ENCODE data around the gene IL15RA.

Gene IL15RA

DNA sequence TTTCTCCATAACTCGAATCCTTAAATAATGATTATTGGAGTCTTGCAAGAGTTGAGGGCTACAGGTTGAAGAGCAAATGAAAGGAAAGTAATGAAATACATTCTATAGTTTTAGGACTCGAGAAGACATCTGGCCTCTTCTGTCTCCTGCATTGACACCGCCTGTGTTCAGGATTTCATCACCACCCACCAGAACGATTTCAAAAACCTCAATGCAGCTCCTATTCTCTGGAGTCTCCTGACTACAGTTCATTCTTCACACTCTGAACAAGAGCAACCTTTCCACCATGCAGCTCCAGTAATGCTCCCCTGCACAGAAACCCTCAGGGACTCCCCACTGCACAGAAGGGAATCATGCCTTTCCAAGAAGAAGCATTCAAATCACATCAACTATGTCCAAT is 5.5 kb downstream of the IL15RA start:
- Histone ChIP-seq H3K27ac (no peak overlapping the region), H3K9ac (no peak overlapping the region), H3K36me3 (ENCODE audit: control insufficient read depth, insufficient read depth, low read length) (no peaks in the 10 kb centered on the region), H3K27me3 (ENCODE audit: control insufficient read depth, insufficient read depth, low read length) (no peaks in the 10 kb centered on the region), H2AFZ (no peak overlapping the region), H3K4me3 (ENCODE audit: low read depth, low read length) (no peak overlapping the region), H3K4me2 (ENCODE audit: low read length) (no peak overlapping the region), H3K4me1 (no peaks in the 10 kb centered on the region), H3K79me2 (no peaks in the 10 kb centered on the region), H3K9me3 (ENCODE audit: control insufficient read depth, low read length) (no peaks in the 10 kb centered on the region)
- TF ChIP-seq, protein P1, sequence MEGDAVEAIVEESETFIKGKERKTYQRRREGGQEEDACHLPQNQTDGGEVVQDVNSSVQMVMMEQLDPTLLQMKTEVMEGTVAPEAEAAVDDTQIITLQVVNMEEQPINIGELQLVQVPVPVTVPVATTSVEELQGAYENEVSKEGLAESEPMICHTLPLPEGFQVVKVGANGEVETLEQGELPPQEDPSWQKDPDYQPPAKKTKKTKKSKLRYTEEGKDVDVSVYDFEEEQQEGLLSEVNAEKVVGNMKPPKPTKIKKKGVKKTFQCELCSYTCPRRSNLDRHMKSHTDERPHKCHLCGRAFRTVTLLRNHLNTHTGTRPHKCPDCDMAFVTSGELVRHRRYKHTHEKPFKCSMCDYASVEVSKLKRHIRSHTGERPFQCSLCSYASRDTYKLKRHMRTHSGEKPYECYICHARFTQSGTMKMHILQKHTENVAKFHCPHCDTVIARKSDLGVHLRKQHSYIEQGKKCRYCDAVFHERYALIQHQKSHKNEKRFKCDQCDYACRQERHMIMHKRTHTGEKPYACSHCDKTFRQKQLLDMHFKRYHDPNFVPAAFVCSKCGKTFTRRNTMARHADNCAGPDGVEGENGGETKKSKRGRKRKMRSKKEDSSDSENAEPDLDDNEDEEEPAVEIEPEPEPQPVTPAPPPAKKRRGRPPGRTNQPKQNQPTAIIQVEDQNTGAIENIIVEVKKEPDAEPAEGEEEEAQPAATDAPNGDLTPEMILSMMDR (IDR thresholded peaks at IDR 0.05) = no peak

DNA sequence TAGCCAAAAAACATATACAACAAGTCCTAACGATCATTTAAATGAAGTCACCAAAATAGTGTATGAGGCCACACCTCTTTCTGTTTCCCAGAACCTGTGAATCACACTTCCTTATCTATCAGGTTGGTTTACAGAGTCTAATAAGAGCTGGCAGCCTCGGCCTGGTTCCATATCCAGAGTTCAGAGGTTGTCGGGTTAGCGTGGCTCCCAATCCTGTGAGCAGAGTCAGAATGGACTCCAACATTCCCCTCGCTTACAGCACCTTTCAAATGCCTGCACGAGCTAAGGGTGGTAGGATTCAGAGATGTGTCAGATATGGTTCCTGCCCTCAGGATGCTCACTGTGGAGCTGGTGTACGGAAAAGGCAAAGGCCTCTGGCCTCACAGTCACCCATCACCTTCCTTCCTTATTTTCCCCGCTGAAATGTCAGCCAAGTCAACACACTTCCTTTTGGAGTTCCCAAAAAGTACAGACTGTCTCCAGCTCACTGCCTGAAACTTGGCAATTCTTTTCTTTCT is 6.0 kb downstream of the IL15RA start:
- Histone ChIP-seq H3K9me3 (ENCODE audit: control insufficient read depth, low read length) (no peaks in the 10 kb centered on the region), H2AFZ (no peak overlapping the region), H3K4me3 (ENCODE audit: low read depth, low read length) (no peak overlapping the region), H3K27ac (peak overlapping the region; percentile 13), H3K79me2 (no peaks in the 10 kb centered on the region), H3K36me3 (ENCODE audit: control insufficient read depth, insufficient read depth, low read length) (no peaks in the 10 kb centered on the region), H3K4me1 (no peaks in the 10 kb centered on the region), H3K4me2 (ENCODE audit: low read length) (no peak overlapping the region), H3K9ac (no peak overlapping the region), H3K27me3 (ENCODE audit: control insufficient read depth, insufficient read depth, low read length) (no peaks in the 10 kb centered on the region)
- TF ChIP-seq, protein P1 (IDR thresholded peaks at IDR 0.05) = no peak

DNA sequence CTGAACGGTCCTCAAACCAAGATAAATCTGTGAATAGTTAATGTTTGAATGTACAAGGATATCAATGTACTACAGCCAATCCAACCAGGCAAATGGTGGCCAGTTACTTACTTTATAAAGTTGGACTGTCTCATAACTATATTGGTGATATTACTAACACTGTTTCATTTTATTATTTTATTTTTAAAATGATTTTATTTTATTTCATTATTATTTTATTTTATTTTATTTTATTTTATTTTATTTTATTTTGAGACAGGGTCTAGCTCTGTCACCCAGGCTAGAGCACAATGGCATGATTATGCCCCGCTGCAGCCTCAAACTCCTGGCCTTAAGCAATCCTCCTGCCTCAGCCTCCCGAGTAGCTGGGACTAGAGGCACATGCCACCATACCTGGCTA is 6.8 kb downstream of the IL15RA start:
- no peak overlapping the region for H3K9ac ChIP-seq
- H3K27ac ChIP-seq = no peak overlapping the region
- no peak overlapping the region for H2AFZ ChIP-seq
- H3K4me3 ChIP-seq (ENCODE audit: low read depth, low read length) = no peak overlapping the region
- H3K27me3 ChIP-seq (ENCODE audit: control insufficient read depth, insufficient read depth, low read length) = no peaks in the 10 kb centered on the region
- H3K4me1 ChIP-seq = no peaks in the 10 kb centered on the region
- no peaks in the 10 kb centered on the region for H3K36me3 ChIP-seq (ENCODE audit: control insufficient read depth, insufficient read depth, low read length)
- TF ChIP-seq, protein P1 (IDR thresholded peaks at IDR 0.05) = no peak
- H3K79me2 ChIP-seq = no peaks in the 10 kb centered on the region
- no peaks in the 10 kb centered on the region for H3K9me3 ChIP-seq (ENCODE audit: control insufficient read depth, low read length)
- H3K4me2 ChIP-seq (ENCODE audit: low read length) = no peak overlapping the region

DNA sequence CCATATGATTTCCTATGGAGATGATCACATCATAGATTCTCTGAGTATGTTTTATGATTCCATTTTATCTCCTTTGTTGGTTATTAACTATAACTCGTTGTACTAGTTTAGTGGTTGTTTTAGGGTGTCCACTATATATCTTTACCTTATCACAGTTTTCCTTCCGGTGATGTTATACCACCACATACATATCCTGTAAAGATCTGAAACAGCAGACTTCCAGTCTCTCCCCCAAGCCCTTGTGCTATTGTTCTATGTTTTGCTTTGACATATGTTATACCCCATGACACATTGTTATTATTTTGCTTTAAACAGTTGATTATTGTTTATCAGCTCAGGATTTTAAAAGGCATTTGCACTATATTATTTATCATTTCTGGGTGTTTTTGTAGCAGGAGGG is 7.3 kb downstream of the IL15RA start:
- TF ChIP-seq, protein P1 (IDR thresholded peaks at IDR 0.05) = no peak
- Histone ChIP-seq H3K27ac (no peak overlapping the region), H3K4me3 (ENCODE audit: low read depth, low read length) (no peak overlapping the region), H3K9me3 (ENCODE audit: control insufficient read depth, low read length) (no peaks in the 10 kb centered on the region), H3K27me3 (ENCODE audit: control insufficient read depth, insufficient read depth, low read length) (no peaks in the 10 kb centered on the region), H3K79me2 (no peaks in the 10 kb centered on the region), H2AFZ (no peak overlapping the region), H3K36me3 (ENCODE audit: control insufficient read depth, insufficient read depth, low read length) (no peaks in the 10 kb centered on the region), H3K4me1 (no peaks in the 10 kb centered on the region), H3K4me2 (ENCODE audit: low read length) (no peak overlapping the region), H3K9ac (no peak overlapping the region)

DNA sequence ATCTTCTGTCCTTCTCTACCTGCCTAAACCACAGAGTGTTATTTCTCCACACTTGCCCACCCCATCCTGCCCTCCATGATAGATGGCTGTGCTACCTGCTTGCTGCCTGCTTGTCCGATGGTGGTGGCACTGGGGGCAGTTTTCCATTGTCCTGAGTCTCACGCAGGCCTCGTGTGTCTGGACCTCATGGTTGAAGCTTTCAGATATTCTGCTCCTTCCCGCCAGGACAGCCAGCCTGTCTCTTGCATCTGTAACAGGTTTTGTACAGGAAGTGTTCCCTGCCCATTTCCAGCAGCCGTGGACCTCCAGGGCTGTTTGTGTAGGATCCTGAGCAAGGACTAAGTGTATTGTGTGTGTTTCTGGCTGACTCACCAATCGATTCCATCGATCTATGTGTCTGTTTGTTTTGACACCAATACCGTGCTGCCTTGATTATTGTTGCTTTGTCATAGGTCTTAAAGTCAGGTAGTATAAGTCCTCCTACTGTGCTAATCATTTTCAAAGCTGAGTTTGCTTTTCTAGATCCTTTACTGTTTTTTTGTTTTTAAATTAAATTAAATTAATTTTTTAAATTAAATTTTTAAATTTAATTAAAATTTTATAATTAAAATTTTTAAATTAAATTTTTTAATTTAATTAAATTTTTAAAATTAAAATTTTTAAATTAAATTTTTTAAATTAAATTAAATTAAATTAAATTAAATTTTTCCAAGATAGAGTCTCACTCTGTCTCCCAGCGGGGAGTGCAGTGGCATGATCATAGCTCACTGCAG is 8.5 kb downstream of the IL15RA start:
- no peak overlapping the region for H3K4me3 ChIP-seq (ENCODE audit: low read depth, low read length)
- H3K79me2 ChIP-seq = no peaks in the 10 kb centered on the region
- no peak overlapping the region for H3K27ac ChIP-seq
- TF ChIP-seq, protein P1 (IDR thresholded peaks at IDR 0.05) = no peak
- no peaks in the 10 kb centered on the region for H3K36me3 ChIP-seq (ENCODE audit: control insufficient read depth, insufficient read depth, low read length)
- no peaks in the 10 kb centered on the region for H3K4me1 ChIP-seq
- no peaks in the 10 kb centered on the region for H3K9me3 ChIP-seq (ENCODE audit: control insufficient read depth, low read length)
- H2AFZ ChIP-seq = no peak overlapping the region
- H3K9ac ChIP-seq = no peak overlapping the region
- no peak overlapping the region for H3K4me2 ChIP-seq (ENCODE audit: low read length)
- H3K27me3 ChIP-seq (ENCODE audit: control insufficient read depth, insufficient read depth, low read length) = no peaks in the 10 kb centered on the region
